Measurements from ENCODE around the gene ALDH3B2.

Gene ALDH3B2

DNA sequence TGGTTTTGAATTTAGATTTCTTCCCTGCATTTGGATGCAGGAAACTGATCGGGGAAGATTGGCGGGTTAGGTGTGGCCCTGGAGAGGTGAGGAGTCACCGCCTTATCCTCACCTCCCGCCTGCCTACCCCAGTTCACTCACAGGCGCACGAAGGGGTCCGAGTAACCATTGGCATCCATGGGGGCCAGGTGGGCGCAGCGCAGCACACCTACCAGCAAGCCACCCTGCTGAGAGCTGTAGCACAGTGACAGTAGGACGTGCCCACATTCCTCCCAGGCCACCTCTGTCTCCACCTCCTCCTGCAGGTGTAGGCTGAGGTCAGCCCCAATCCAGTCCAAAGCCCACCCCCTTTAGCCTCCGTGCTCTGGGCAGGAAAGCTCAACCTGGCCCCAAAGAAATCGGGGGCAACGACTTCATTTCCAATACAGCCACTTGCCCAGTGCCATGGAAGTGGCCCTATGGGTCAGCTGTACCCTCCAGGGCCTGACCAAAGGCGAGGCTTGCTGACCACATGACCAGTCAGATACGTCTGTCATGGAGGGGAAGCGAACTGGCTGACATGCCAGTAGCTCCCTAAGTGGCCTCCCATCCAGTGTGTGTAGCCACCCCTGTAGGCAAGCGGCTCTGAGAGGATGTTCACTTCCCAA, 61.0 kb downstream of the ALDH3B2 start:
- H3K4me3 ChIP-seq (ENCODE audit: low read length) = peak overlapping the region; percentile 53
- no peak for DNase-seq (ENCODE audit: low read depth)
- TF ChIP-seq, protein P1, sequence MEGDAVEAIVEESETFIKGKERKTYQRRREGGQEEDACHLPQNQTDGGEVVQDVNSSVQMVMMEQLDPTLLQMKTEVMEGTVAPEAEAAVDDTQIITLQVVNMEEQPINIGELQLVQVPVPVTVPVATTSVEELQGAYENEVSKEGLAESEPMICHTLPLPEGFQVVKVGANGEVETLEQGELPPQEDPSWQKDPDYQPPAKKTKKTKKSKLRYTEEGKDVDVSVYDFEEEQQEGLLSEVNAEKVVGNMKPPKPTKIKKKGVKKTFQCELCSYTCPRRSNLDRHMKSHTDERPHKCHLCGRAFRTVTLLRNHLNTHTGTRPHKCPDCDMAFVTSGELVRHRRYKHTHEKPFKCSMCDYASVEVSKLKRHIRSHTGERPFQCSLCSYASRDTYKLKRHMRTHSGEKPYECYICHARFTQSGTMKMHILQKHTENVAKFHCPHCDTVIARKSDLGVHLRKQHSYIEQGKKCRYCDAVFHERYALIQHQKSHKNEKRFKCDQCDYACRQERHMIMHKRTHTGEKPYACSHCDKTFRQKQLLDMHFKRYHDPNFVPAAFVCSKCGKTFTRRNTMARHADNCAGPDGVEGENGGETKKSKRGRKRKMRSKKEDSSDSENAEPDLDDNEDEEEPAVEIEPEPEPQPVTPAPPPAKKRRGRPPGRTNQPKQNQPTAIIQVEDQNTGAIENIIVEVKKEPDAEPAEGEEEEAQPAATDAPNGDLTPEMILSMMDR (conservative IDR thresholded peaks at IDR 0.05; ENCODE audit: low read length) = no peak

DNA sequence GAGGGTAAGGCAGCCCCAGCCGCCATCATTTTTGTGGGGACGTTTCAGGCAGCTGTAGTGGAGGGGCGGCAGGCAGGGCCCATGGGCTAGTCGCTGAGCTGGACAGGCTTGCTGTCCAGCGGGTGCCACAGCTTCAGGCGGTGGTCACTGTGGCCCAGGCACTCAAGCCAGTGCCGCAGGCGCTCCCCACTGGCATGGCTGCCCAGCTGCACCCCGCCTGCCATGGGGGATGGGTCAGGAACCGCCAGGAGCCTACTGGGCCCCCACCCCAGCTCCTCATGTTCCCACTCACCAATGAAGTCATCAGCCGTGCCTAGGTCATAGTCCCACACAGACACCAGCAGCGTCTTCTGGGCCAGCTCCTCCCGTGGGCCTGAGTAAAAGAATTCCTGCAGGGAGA, 61.7 kb downstream of the ALDH3B2 start:
- TF ChIP-seq, protein P1 (conservative IDR thresholded peaks at IDR 0.05; ENCODE audit: low read length) = no peak
- DNase-seq (ENCODE audit: low read depth) = no peak

More for the DNA sequence above, 61.7 kb downstream of the ALDH3B2 start:
- no peak overlapping the region for H3K4me3 ChIP-seq (ENCODE audit: low read length)
